HG02610 (cell line): Measurements from ENCODE around the gene CDKN2A.

Source experiments
- ATAC-seq: cut with Tn5 transposase; IDR thresholded peaks from one replicate; pipeline ENCODE4 v1.9.1; 2021; ENCODE audit warnings: mild to moderate bottlenecking, moderate library complexity; ENCODE audit not compliant: unreplicated experiment

Gene CDKN2A

GRCh38 chr9:21945606-21946005 lies 48.6 kb downstream of the CDKN2A start:
- no peak for ATAC-seq

GRCh38 chr9:21943464-21943863 lies 50.7 kb downstream of the CDKN2A start:
- no peak for ATAC-seq

GRCh38 chr9:21941337-21941995 lies 52.7 kb downstream of the CDKN2A start:
- ATAC-seq, result no peak

GRCh38 chr9:21936161-21936560 lies 58.0 kb downstream of the CDKN2A start:
- no peak for ATAC-seq

GRCh38 chr9:21935631-21936030 lies 58.6 kb downstream of the CDKN2A start:
- no peak for ATAC-seq

- ATAC-seq, result no peak
Measured at GRCh38 chr9:21933865-21934264, 60.3 kb downstream of the CDKN2A start.

GRCh38 chr9:21933281-21933680 lies 60.9 kb downstream of the CDKN2A start:
- no peak for ATAC-seq

- ATAC-seq, result no peak
Measured at GRCh38 chr9:21931428-21931827, 62.8 kb downstream of the CDKN2A start.

- ATAC-seq, result no peak
Measured at GRCh38 chr9:21927752-21928151, 66.4 kb downstream of the CDKN2A start.

GRCh38 chr9:21923694-21924093 lies 70.5 kb downstream of the CDKN2A start:
- ATAC-seq, result no peak

GRCh38 chr9:21919377-21920362 lies 74.5 kb downstream of the CDKN2A start:
- ATAC-seq, result peak; percentile 65
